ENCODE measurements around the gene SPTSSA.
"Not testable (repeated sequence)": the region's sequence is repeated elsewhere in the genome, so short reads cannot be mapped to it uniquely, and the experiment has no call there.

SPTSSA gene

GRCh38 chr14:34386865-34387485, 75.1 kb downstream of the SPTSSA start:
- no peaks in the 10 kb centered on the region for H3K36me3 ChIP-seq (ENCODE audit: control insufficient read depth in 4 of 4, insufficient read depth in 4 of 4, low read length in 3 of 4)
- H3K27me3 ChIP-seq (replicated peaks in 2 of 5; ENCODE audit: control insufficient read depth in 4 of 5, insufficient read depth in 5 of 5, low read length in 4 of 5): no peaks in the 10 kb centered on the region
- no peak overlapping the region for H3K4me3 ChIP-seq (ENCODE audit: control insufficient read depth in 1 of 7, extremely low read depth in 1 of 7, insufficient read depth in 4 of 7, low read depth in 2 of 7, low read length in 6 of 7)
- DNase-seq: no peak
- no peak overlapping the region for H3K27ac ChIP-seq (ENCODE audit: insufficient read depth in 1 of 2, low read depth in 1 of 2, low read length in 2 of 2, poor library complexity in 1 of 2, severe bottlenecking in 2 of 2)
- peaks cover 0 to 9% (median 0%) of the 10 kb centered on the region in 5 experiments for H3K9me3 ChIP-seq (ENCODE audit: control extremely low read depth in 1 of 5, control insufficient read depth in 4 of 5, insufficient read depth in 2 of 5, low read depth in 1 of 5, low read length in 4 of 5)
- ChIA-PET POLR2A (no interaction called here), CTCF (no interaction called here)
- no peaks in the 10 kb centered on the region for H3K4me1 ChIP-seq (ENCODE audit: control extremely low read depth in 1 of 4, control insufficient read depth in 4 of 4, insufficient read depth in 4 of 4, low read length in 3 of 4)
- WGBS (ENCODE audit: insufficient coverage): 90% methylated on average over 4 of the region's 5 CpGs

DNA sequence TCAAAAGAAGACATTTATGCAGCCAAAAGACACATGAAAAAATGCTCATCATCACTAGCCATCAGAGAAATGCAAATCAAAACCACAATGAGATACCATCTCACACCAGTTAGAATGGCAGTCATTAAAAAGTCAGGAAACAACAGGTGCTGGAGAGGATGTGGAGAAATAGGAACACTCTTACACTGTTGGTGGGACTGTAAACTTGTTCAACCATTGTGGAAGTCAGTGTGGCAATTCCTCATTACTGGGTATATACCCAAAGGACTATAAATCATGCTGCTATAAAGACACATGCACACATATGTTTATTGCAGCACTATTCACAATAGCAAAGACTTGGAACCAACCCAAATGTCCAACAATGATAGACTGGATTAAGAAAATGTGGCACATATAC, 76.2 kb downstream of the SPTSSA start:
- H3K9me3 ChIP-seq (ENCODE audit: control extremely low read depth in 1 of 5, control insufficient read depth in 4 of 5, insufficient read depth in 2 of 5, low read depth in 1 of 5, low read length in 4 of 5); H3K4me3 ChIP-seq (ENCODE audit: control insufficient read depth in 1 of 7, extremely low read depth in 1 of 7, insufficient read depth in 4 of 7, low read depth in 2 of 7, low read length in 6 of 7); DNase-seq; H3K4me1 ChIP-seq (ENCODE audit: control extremely low read depth in 1 of 4, control insufficient read depth in 4 of 4, insufficient read depth in 4 of 4, low read length in 3 of 4); POLR2A ChIA-PET; H3K27me3 ChIP-seq (replicated peaks in 2 of 5; ENCODE audit: control insufficient read depth in 4 of 5, insufficient read depth in 5 of 5, low read length in 4 of 5); H3K27ac ChIP-seq (ENCODE audit: insufficient read depth in 1 of 2, low read depth in 1 of 2, low read length in 2 of 2, poor library complexity in 1 of 2, severe bottlenecking in 2 of 2); H3K36me3 ChIP-seq (ENCODE audit: control insufficient read depth in 4 of 4, insufficient read depth in 4 of 4, low read length in 3 of 4); CTCF ChIA-PET: not testable (repeated sequence)

GRCh38 chr14:34383839-34384238, 78.2 kb downstream of the SPTSSA start:
- peaks cover 0 to 2% (median 0%) of the 10 kb centered on the region in 5 experiments for H3K27me3 ChIP-seq (replicated peaks in 2 of 5; ENCODE audit: control insufficient read depth in 4 of 5, insufficient read depth in 5 of 5, low read length in 4 of 5)
- no peak overlapping the region for H3K4me3 ChIP-seq (ENCODE audit: control insufficient read depth in 1 of 7, extremely low read depth in 1 of 7, insufficient read depth in 4 of 7, low read depth in 2 of 7, low read length in 6 of 7)
- POLR2A ChIA-PET: no interaction called here
- H3K27ac ChIP-seq (ENCODE audit: insufficient read depth in 1 of 2, low read depth in 1 of 2, low read length in 2 of 2, poor library complexity in 1 of 2, severe bottlenecking in 2 of 2): no peak overlapping the region
- no peaks in the 10 kb centered on the region for H3K36me3 ChIP-seq (ENCODE audit: control insufficient read depth in 4 of 4, insufficient read depth in 4 of 4, low read length in 3 of 4)
- 100% methylated on average over 1 of the region's 2 CpGs for WGBS (ENCODE audit: insufficient coverage)
- CTCF ChIA-PET: interaction anchor here (0.9 to 1.2 kb wide), 2 partner anchors 35 to 133 kb away, joined by 3 read pairs; no protein-coding TSS in a partner anchor
- no peaks in the 10 kb centered on the region for H3K4me1 ChIP-seq (ENCODE audit: control extremely low read depth in 1 of 4, control insufficient read depth in 4 of 4, insufficient read depth in 4 of 4, low read length in 3 of 4)
- DNase-seq: no peak
- no peaks in the 10 kb centered on the region for H3K9me3 ChIP-seq (ENCODE audit: control extremely low read depth in 1 of 5, control insufficient read depth in 4 of 5, insufficient read depth in 2 of 5, low read depth in 1 of 5, low read length in 4 of 5)

Measured in common myeloid progenitor, CD34-positive (primary cell).